Measurements from ENCODE around the gene FBN3.

The FBN3 gene

GRCh38 chr19:8137425-8137824 lies 12.0 kb downstream of the FBN3 start:
- ChIA-PET CTCF (no interaction called here), POLR2A (no interaction called here)
- DNase-seq (ENCODE audit: extremely low spot score) = no peak
- no peak for TF ChIP-seq CTCF (IDR thresholded peaks at IDR 0.05; ENCODE audit: control extremely low read depth, extremely low read depth, low read depth, missing control alignments)

- ChIA-PET POLR2A (no interaction called here), CTCF (no interaction called here)
- no peak for TF ChIP-seq CTCF (IDR thresholded peaks at IDR 0.05; ENCODE audit: control extremely low read depth, extremely low read depth, low read depth, missing control alignments)
- DNase-seq (ENCODE audit: extremely low spot score) = no peak
Measured at GRCh38 chr19:8135946-8136618, 13.3 kb downstream of the FBN3 start.

GRCh38 chr19:8132858-8133458 lies 16.4 kb downstream of the FBN3 start:
- ChIA-PET POLR2A (no interaction called here), CTCF (no interaction called here)
- no peak for DNase-seq (ENCODE audit: extremely low spot score)
- no peak for TF ChIP-seq CTCF (IDR thresholded peaks at IDR 0.05; ENCODE audit: control extremely low read depth, extremely low read depth, low read depth, missing control alignments)

- CTCF ChIA-PET = no interaction called here
- TF ChIP-seq CTCF (IDR thresholded peaks at IDR 0.05; ENCODE audit: control extremely low read depth, extremely low read depth, low read depth, missing control alignments) = no peak
- POLR2A ChIA-PET = no interaction called here
- DNase-seq (ENCODE audit: extremely low spot score) = no peak
Measured at GRCh38 chr19:8131517-8131916, 17.9 kb downstream of the FBN3 start.

GRCh38 chr19:8129061-8129618 lies 20.3 kb downstream of the FBN3 start:
- CTCF ChIA-PET = no interaction called here
- POLR2A ChIA-PET = no interaction called here
- no peak for DNase-seq (ENCODE audit: extremely low spot score)
- no peak for TF ChIP-seq CTCF (IDR thresholded peaks at IDR 0.05; ENCODE audit: control extremely low read depth, extremely low read depth, low read depth, missing control alignments)

GRCh38 chr19:8128551-8128950 lies 20.8 kb downstream of the FBN3 start:
- no peak for DNase-seq (ENCODE audit: extremely low spot score)
- ChIA-PET POLR2A (no interaction called here), CTCF (no interaction called here)
- no peak for TF ChIP-seq CTCF (IDR thresholded peaks at IDR 0.05; ENCODE audit: control extremely low read depth, extremely low read depth, low read depth, missing control alignments)

Measured in GM10248 (cell line).